GM18519 (cell line): ENCODE measurements around the gene SPOCK2.
"Not testable (repeated sequence)": the region's sequence is repeated elsewhere in the genome, so short reads cannot be mapped to it uniquely, and the experiment has no call there.

Source experiments
- ATAC-seq: cut with Tn5 transposase; IDR thresholded peaks from one replicate; pipeline ENCODE4 v1.9.1; 2021; ENCODE audit warnings: mild to moderate bottlenecking, moderate library complexity; ENCODE audit not compliant: unreplicated experiment, low FRiP score

SPOCK2 gene

DNA sequence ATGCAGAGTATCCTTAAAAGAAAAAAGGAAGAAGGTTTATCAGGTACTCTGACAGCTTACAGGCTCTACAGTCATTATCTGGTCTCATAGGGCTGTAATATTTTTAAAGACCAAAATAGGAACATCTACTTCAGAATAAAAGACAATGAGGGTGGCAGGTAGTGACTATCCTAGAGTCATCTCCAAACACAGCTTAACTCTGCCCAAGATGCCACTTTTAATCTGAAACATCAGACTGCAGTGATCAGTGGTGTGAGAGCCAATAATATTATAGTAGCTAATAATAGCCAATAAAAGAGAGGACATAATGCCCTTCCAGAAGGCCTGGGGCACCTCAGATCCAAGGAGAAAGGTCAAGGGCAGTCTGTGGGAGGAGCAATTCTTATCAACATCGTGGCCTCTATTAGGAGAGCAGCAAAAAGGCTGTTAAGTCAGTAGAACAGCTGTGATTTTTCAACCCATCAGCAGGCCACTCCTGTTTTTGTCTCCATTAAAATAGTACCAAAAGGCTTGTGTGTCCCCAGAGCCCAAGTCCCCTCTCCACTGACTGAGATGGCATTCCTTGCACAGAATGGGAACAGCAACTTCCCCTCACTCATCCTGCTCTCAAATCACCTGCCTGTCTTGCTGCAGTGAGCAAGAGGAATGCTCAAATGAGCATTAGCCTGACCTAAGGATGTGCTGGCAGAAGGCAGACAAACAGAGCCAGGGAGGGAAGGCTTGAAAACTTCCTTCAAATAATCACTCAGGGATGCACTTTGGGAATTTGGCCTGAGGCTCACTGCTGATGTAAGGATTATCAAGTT, 20.7 kb upstream of the SPOCK2 start:
- ATAC-seq, result no peak

DNA sequence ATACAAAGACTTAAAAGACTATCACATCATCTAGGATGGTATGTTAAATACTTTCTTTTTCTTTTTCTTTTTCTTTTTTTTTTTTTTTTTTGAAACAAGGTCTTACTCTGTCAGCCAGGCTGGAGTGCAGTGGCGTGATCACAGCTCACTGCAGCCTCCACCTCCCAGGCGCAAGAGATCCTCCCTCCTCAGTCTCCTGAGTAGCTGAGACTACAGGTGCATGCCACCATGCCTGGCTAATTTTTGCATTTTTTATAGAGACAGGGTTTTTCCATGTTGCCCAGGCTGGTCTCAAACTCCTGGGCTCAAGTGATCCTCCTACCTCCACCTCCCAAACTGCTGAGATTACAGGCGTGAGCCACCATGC, 19.6 kb upstream of the SPOCK2 start:
- ATAC-seq, result not testable (repeated sequence)

DNA sequence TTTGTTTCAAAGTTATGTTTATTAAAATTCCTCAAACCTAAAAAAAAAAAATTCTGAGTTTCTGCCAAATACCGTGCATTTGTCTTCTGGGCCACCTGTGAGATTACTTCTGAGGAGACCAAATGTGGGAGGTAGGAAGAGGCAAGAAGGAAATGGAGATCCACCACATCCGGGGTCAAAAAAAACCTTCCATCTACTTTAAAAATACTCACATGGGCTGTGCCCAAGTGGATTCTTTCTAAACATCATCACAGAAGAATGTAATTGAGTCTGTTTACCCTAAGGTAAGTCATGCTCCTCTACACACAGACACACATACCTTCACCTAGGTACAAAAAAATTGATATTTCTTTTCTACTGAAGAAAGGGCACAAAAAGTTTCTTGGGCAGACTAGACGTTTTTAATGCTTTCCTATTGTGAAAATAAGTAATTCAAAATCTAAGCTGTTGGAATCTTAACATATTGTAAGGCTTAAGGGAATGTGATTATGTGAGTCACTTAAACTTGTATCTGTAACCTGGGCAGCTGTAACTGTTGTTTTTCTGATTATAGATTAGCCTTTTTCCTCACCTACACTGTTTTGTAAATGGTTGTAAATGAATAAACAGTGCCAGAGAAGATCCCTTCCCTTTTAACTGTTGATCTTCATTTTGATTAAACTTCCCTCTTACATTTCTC, 19.1 kb upstream of the SPOCK2 start:
- ATAC-seq, result no peak

DNA sequence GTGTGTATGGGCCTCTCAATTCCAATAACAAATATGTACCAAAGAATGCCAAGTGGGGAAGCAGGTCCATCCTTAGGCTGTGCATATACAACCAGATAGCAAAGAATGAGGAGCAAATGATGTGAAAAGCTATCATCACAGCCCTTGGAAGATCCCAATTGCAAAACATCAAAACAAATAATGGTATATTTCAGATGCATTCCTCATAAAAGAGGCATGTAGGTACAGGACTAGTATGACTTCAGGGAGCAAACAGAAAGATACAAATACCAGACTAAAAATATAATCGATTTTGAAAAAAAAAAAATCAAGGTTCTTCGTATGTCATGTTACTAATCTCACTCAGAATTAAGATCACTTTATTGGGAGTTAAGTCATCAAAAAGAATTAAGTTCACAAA, 18.5 kb upstream of the SPOCK2 start:
- no peak for ATAC-seq

DNA sequence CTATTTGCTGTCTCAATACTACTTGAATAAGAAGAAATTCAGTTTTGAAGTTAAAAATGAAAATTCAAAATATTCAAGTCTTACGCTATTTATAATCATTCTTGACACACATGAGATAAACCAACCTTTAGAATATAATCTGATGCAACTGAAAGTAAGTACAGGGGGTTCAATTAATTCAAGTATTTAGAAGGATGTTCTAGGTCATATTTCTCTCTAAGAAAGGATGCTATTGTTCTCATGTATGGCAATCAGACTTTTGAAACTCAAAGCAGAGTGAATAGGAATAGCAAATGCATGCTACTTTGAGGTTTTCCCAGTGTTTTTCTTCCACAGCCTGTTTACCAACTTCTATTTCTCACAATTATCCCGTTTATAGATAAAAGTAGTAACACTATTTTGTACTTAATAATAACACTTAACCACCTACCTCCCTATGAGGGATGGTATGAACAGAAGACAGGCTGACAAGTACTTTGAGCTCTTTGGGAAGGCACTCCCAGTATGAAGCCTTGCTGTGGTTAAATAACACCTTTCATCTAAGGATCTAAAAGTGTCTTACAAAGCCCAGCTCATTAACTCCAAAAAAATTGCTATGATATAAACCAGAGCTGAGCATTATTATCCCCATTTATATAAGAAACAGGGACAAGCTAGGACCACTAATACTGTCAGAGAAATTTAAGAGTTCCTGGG, 18.0 kb upstream of the SPOCK2 start:
- no peak for ATAC-seq

DNA sequence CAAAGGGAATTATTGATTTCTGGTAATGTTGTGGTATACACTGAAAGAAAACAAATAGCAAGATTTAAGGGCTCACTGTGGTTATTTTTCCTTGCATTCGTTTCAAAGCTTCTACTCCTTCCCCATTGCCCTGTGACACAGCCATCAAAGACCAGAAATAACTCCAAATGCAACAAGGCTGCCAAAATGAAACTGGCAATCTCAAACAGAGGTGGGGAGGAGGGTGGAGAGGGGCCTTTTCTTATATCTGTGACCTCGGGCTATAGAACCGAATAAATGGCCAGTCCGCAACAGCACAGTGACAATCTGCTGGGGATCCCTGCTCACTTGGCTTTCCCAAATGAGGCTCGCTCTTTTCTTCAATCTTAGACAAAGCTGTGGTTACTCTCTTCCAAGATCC, 17.4 kb upstream of the SPOCK2 start:
- no peak for ATAC-seq

DNA sequence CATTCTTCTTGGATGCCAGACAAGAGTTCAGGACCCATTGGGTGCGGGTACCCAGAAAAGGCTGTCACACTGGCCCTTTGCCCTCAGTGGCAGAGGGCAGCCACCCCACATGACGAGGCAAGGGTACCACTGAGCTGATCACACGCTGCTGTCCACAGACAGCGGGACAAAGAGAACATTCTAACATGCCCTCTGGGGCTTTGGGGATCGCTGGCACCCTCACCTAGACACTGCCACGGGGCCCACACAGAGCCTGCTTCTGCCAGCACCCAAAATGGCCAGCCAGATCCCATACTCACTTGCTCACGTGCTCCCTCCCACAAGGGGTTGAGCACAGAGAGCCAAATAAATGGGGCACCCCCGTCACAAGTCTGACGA, 16.7 kb upstream of the SPOCK2 start:
- no peak for ATAC-seq

DNA sequence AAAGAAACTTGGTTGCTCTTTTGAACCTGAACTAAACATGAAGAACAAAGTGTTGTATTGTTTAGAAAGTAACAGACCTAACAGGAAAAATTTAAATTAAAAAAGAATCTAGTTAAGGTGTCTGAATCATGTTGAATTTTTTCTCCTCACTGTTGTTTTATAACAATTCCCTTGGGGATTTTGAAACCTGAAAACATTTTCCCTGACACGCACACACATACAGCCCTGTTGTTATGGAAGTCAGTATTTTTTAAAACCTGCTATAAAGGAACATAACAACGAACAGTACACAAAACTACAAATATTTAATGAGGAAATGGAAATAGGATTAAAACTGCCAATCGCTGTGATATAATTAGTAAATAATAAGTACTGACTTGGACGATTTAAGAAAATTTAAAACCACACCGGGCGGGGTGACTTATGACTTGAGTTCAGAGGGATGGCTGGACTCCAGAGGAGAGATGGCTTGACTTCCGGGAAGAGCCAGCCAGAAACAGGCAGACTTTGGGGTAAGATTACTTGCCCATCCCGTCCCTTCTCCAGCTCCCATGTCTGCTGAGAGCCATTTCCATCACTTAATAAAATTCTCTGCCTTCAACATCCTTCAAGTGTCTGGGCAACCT, 16.2 kb upstream of the SPOCK2 start:
- ATAC-seq, result no peak

DNA sequence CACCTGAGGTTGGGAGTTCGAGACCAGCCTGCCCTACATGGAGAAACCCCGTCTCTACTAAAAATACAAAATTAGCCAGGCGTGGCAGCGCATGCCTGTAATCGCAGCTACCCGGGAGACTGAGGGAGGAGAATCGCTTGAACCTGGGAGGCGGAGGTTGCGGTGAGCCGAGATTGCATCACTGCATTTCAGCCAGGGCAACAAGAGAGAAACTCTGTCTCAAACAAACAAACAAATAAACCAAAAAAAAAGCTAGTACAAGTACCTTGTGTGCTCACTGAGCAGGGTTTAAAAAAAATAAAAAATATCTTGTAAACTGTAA, 11.2 kb upstream of the SPOCK2 start:
- no peak for ATAC-seq

DNA sequence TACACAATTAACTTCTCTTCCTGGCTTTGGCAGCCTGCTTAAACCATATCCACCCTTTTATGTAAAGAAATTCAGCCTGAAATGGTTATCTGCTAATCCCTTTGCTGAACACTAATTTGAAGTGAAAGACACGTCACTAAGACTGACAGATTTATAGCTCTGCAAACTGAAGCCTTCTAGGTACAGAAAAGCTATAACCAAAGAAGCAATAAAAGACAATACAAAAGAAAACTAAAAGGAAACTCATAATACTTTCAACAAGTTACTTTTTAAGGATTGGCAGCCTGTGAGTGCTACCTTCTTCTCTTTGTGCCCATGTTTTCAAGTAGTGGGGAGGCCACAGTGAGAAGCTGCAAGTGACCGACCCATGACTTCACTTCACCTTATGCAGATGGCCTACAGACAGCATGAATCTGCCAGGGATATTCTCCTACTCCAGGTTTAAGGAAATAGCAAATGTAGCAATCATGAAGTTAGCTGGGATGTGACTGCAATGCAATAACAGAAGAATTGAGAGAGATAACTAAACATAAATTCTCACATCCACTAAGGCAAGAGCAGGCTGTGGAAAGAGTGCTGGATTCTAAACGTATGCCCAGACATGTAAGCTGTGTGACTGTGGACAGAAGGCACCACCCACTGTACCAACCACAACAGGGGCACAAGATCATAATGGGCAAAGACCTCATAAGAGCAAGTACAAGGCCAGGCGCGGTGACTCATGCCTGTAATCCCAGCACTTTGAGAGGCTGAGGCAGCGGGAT, 10.7 kb upstream of the SPOCK2 start:
- ATAC-seq, result no peak

DNA sequence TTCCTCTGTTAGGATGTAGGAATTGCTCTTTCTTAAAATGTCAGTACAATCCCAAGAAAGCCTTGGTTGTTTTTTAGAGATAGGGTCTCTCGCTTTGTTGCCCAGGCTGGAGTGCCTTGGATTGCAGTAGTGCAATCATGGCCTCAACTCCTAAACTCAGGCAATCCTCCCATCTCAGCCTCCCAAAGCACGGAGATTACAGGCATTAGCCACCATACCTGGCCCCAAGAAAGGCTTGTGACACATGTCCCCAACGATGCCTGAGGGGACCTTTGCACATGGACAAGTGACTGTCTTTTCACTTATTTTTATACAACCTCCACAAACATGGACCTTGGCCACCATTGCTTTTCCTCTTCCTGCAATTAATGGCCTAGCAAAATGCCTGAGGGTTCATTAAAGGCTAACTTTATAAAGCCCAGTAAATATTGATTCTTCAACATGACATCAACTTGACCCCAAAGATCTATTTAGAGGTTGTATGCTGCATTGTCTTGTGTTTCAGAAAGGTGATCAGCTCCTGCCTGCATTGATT, 10.0 kb upstream of the SPOCK2 start:
- ATAC-seq, result no peak

DNA sequence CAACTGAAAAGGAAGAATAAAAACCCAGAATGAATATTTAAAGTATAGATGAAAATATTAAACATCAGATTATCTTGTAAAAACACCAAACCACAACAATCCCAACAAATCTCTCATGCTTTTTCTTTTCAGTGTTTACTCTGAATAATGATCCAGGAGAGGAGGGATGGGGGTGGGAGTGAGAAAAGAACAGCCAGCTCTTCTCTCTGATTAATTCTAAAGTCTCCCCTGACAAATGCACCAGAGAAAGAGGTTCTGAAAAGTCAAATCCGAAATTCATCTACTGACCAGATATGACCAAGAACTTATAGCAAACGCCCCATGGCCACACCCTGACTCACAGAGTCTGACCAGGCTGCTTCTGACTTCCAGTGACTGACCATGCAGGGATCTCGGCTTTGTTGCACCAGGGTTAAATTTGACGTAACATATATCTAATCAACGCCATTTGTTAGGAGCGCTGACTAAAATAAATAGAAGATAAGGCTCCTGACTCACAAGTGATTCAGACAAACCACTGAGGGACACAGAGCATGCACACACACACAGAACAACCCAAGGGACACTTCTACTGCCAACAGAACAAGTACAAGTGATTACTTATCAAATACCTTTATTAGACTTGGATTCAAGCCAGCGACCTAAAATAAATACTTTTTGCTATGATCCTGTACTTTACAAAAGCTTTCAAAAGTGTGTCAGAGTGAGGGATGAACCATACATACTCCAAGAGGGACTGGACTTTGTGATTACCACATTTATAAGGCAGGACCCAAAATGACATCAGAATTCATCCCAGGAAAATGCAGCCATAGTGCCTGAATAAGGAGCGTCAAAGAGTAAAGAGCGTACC, 9.3 kb upstream of the SPOCK2 start:
- no peak for ATAC-seq

DNA sequence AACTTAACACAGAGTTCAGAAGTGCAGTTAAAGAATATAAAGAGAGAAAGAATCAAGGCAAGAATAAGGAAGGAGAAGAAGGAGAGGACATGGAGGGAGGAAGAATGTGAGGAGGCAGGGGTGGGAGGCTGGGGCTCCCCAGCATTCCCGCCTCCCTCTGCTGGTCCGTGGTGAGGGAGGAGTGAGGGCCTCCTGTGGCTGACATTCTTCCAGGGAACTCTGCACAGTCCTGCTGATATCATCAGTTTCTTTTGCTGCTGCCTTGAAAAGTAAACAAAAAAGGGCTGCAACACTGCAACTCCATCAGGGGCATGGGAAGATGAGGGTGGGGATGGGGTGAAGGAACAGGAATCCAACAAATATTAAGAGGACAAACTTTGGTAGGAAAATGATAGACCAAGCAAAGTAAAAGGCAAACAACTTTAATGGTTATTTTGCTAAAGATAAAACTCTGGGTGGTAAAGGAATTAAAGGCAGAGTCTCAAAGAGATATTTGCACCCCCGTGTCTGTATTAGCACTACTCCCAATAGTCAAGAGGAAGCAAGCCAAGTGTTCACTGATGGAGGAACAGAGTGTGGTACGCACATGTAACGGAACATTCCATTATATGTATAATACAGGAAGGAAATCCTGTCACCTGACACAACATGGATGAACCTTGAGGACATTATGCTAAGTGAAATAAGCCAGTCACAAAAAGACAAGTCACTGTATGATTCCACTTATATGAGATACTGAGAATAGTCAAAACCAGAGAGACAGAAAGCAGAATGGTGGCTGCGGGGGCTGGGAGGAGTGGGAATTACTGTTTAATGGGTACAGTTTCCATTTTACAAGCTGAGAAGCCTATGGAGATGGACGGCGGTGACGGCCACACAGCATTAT, 8.0 kb upstream of the SPOCK2 start:
- no peak for ATAC-seq

DNA sequence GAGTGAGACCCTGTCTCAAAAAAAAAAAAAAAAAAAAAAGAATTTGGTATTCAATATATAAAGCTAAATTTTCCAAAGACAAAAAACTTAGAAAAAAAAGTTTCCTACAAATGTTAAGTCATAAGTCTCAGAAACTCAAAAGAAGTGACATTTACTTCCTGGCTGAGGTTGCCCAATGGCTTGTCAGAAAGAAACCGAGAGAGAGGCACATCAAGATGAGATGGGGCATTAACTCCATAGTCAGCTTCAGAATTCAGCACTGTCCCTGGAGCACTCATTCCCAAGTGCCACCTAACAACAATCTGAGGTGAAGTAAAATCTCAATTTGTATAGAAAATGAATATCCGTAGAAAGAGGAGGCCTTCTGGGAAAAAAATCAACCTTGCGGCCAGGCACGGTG, 6.8 kb upstream of the SPOCK2 start:
- ATAC-seq, result no peak

DNA sequence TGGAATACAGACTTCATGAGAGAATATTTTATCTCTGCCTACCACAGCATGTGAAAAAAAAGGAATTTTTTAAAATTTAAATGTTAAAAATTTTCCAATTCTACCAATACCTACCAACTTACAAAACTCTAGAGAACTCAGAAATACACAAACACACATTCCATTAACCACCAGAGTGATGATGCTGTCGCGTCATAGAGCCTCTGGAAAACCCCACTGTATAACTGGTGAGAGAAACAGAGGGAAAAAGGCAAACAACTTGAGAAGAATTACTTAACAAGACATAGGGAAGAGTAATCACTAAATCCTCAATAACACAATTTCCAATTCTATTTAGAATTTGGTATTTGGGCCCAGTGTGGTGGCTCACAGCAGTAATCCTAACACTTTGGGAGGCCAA, 6.2 kb upstream of the SPOCK2 start:
- ATAC-seq, result no peak

DNA sequence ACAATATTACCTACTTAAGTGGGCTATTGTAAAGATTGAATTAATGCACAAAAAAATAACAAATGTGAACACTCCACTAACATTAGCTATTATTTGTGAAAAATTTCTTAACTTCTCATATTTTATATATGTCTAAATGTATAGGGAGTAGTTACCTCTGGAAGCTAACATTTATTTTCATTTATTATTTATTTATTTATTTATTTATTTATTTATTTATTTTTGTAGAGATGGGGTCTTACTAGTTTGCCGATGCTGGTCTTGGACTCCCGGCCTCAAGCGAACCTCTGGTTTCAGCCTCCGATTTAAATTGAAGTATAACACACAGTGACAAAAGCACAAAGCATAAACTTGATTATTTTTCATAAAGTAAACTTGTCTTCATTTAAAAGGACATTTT, 5.1 kb upstream of the SPOCK2 start:
- no peak for ATAC-seq

DNA sequence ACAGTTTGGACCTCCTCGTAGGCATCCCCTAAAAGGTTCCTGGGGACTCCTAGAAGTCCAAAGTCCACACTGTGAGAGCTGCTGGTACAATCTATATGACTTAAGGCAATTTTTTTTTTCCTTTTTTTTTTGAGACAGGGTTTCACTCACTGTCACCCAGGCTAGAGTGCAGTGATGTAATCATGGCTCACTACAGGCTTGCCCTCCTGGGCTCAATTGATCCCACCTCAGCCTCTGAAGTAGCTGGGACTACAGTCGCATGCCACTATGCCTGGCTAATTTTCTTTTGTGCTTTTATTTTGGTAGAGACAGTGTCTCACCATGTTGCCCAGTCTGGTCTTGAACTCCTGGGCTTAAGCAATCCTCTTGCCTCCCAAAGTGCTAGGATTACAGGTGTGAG, 4.6 kb upstream of the SPOCK2 start:
- ATAC-seq, result no peak

DNA sequence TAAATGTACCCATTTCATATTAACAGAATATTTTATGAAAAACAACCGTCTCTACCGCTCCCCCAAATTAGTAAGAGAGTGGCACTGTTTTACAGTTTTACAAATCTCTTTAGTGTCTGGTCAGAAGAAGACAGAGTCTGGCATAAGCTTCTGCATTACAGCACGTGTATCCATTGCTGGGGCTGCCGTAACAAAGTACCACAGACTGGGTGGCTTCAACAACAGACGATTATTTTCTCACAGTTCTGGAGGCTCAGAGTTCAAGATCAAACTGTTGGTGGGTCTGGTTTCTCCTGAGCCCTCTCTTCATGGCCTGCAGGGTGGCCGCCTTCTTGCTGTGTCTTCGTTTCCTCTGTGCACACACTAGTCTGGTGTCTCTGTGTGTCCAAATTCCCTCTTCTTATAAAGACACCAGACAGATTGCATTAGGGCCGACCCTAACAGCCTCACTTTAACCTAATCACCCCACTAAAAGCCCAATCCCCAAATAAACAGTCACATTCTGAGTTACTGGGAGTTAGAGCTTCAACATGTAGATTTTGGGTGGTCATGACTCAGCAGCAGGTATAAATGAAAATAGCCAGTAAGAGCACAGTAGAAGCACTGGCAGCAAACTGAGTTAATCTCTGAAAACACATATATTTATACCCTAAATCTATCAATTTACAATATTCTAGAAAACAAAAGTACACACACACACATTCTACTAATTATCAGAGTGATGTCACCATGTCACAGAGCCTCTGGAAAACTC, 4.0 kb upstream of the SPOCK2 start:
- ATAC-seq, result no peak
